GM12801 (cell line): ENCODE data around the gene HOXD10.

ENCODE experiments used
- CTCF ChIP-seq: IDR thresholded peaks from one replicate; pipeline ENCODE4 v1.5.1; 2011; ENCODE audit warnings: control low read depth; ENCODE audit not compliant: insufficient read length; ENCODE audit errors: extremely low read depth

Gene HOXD10

GRCh38 chr2:176122052-176122682 is 5.6 kb downstream of the HOXD10 start:
- no peak for TF ChIP-seq CTCF

GRCh38 chr2:176122683-176123410 is 6.3 kb downstream of the HOXD10 start, which contains the start of gene HOXD9:
HOXD9 (plus strand) TSS chr2:176122719; CDS start chr2:176122769, 50 bp downstream.
- TF ChIP-seq CTCF = no peak

GRCh38 chr2:176123411-176124109 is 7.0 kb downstream of the HOXD10 start:
- TF ChIP-seq CTCF = no peak

- TF ChIP-seq CTCF = no peak
Observed at GRCh38 chr2:176124110-176124946, 7.8 kb downstream of the HOXD10 start.

GRCh38 chr2:176124947-176125771 is 8.6 kb downstream of the HOXD10 start:
- no peak for TF ChIP-seq CTCF

GRCh38 chr2:176125772-176126054 is 9.1 kb downstream of the HOXD10 start:
- no peak for TF ChIP-seq CTCF
